HL-60 (cell line): ENCODE measurements around the gene NDUFB7.

Experiments
- CTCF ChIP-seq: IDR thresholded peaks from one replicate; pipeline ENCODE4 v1.5.1; 2011; ENCODE audit warnings: low read length, control low read depth, inconsistent platforms; ENCODE audit not compliant: insufficient read depth
- POLR2AphosphoS5 ChIP-seq: IDR thresholded peaks from 2 replicates; pipeline ENCODE4 v1.6.1; 2012; ENCODE audit warnings: low read depth
- REST ChIP-seq: IDR thresholded peaks from 2 replicates; pipeline ENCODE4 v1.6.1; 2012; ENCODE audit warnings: low read depth; ENCODE audit not compliant: insufficient replicate concordance
- SPI1 ChIP-seq: IDR thresholded peaks from 2 replicates; pipeline ENCODE4 v1.6.1; 2012; ENCODE audit warnings: low read depth, mild to moderate bottlenecking, borderline replicate concordance

- TF ChIP-seq CTCF: no peak
- TF ChIP-seq SPI1: no peak
- TF ChIP-seq REST: no peak
- no peak for TF ChIP-seq POLR2AphosphoS5
Observed at GRCh38 chr19:14576363-14576762, 4.5 kb upstream of the NDUFB7 start.
